Stomach smooth muscle (tissue), 2 donors: Measurements from ENCODE around the gene TBXAS1.
"Not testable (repeated sequence)": the region's sequence is repeated elsewhere in the genome, so short reads cannot be mapped to it uniquely, and the experiment has no call there.

Experiments
- H3K27ac ChIP-seq: one replicate; pipeline ENCODE4 v1.7.0; 2013; ENCODE audit warnings: mild to moderate bottlenecking, low read length, inconsistent platforms
- H3K27me3 ChIP-seq, 2 donors: one replicate each; pipeline ENCODE4 v1.7.0; 2013; ENCODE audit warnings: low read length in 2 of 2; ENCODE audit not compliant: insufficient read depth in 2 of 2, control insufficient read depth in 1 of 2
- H3K36me3 ChIP-seq, 2 donors: one replicate each; pipeline ENCODE4 v1.7.0; 2013; ENCODE audit warnings: low read length in 2 of 2; ENCODE audit not compliant: control insufficient read depth in 2 of 2, insufficient read depth in 2 of 2
- H3K4me1 ChIP-seq: one replicate; pipeline ENCODE4 v1.7.0; 2013; ENCODE audit warnings: low read length; ENCODE audit not compliant: control insufficient read depth, insufficient read depth
- H3K4me3 ChIP-seq, 2 donors: one replicate each; pipeline ENCODE4 v1.7.0; 2013; ENCODE audit warnings: low read length in 2 of 2
- H3K9ac ChIP-seq, 2 donors: one replicate each; pipeline ENCODE4 v1.7.0; 2013; ENCODE audit warnings: low read length in 2 of 2, mild to moderate bottlenecking in 1 of 2
- H3K9me3 ChIP-seq, 2 donors: one replicate each; pipeline ENCODE4 v1.7.0; 2013; ENCODE audit warnings: low read length in 2 of 2; ENCODE audit not compliant: control insufficient read depth in 2 of 2
- donor health status: healthy.
- donor health status: Pancreatic carcinoma.

Gene TBXAS1

GRCh38 chr7:139842401-139843210 is 13.5 kb downstream of the TBXAS1 start:
- no peak overlapping the region for H3K4me3 ChIP-seq
- H3K9me3 ChIP-seq = no peaks in the 10 kb centered on the region
- H3K9ac ChIP-seq = no peak overlapping the region
- H3K4me1 ChIP-seq = no peaks in the 10 kb centered on the region
- H3K27me3 ChIP-seq = no peaks in the 10 kb centered on the region
- H3K27ac ChIP-seq = no peak overlapping the region
- H3K36me3 ChIP-seq = no peaks in the 10 kb centered on the region

- not testable (repeated sequence) for H3K27me3 ChIP-seq, H3K4me3 ChIP-seq, H3K9ac ChIP-seq, H3K27ac ChIP-seq, H3K36me3 ChIP-seq, H3K4me1 ChIP-seq, H3K9me3 ChIP-seq
Measured at GRCh38 chr7:139843211-139843537, 14.1 kb downstream of the TBXAS1 start.

GRCh38 chr7:139844779-139845442 is 15.8 kb downstream of the TBXAS1 start:
- Histone ChIP-seq H3K27ac (no peak overlapping the region), H3K4me1 (no peaks in the 10 kb centered on the region), H3K9ac (no peak overlapping the region), H3K4me3 (no peak overlapping the region), H3K36me3 (no peaks in the 10 kb centered on the region), H3K9me3 (peaks cover 3 to 5% of the 10 kb centered on the region in 2 donors), H3K27me3 (no peaks in the 10 kb centered on the region)

- no peaks in the 10 kb centered on the region for H3K27me3 ChIP-seq
- H3K36me3 ChIP-seq = no peaks in the 10 kb centered on the region
- no peak overlapping the region for H3K4me3 ChIP-seq
- no peak overlapping the region for H3K9ac ChIP-seq
- peaks cover 3 to 5% of the 10 kb centered on the region in 2 donors for H3K9me3 ChIP-seq
- no peaks in the 10 kb centered on the region for H3K4me1 ChIP-seq
- H3K27ac ChIP-seq = no peak overlapping the region
Measured at GRCh38 chr7:139845443-139845805, 16.4 kb downstream of the TBXAS1 start.

GRCh38 chr7:139846297-139846696 is 17.2 kb downstream of the TBXAS1 start:
- H3K27me3 ChIP-seq = no peaks in the 10 kb centered on the region
- H3K9me3 ChIP-seq = peaks cover 3 to 5% of the 10 kb centered on the region in 2 donors
- H3K4me1 ChIP-seq = no peaks in the 10 kb centered on the region
- H3K9ac ChIP-seq = no peak overlapping the region
- H3K4me3 ChIP-seq = no peak overlapping the region
- no peak overlapping the region for H3K27ac ChIP-seq
- no peaks in the 10 kb centered on the region for H3K36me3 ChIP-seq

GRCh38 chr7:139848274-139848673 is 19.2 kb downstream of the TBXAS1 start:
- Histone ChIP-seq H3K9ac (no peak overlapping the region), H3K27ac (no peak overlapping the region), H3K27me3 (no peaks in the 10 kb centered on the region), H3K4me3 (no peak overlapping the region), H3K9me3 (peaks cover 3 to 5% of the 10 kb centered on the region in 2 donors), H3K4me1 (no peaks in the 10 kb centered on the region), H3K36me3 (no peaks in the 10 kb centered on the region)

GRCh38 chr7:139850906-139851305 is 21.8 kb downstream of the TBXAS1 start:
- Histone ChIP-seq H3K36me3 (no peaks in the 10 kb centered on the region), H3K4me1 (no peaks in the 10 kb centered on the region), H3K9ac (no peak overlapping the region), H3K27ac (no peak overlapping the region), H3K27me3 (no peaks in the 10 kb centered on the region), H3K4me3 (no peak overlapping the region), H3K9me3 (peaks cover 3 to 5% of the 10 kb centered on the region in 2 donors)

- no peak overlapping the region for H3K27ac ChIP-seq
- H3K27me3 ChIP-seq = no peaks in the 10 kb centered on the region
- no peaks in the 10 kb centered on the region for H3K4me1 ChIP-seq
- no peak overlapping the region for H3K9ac ChIP-seq
- peaks cover 3 to 5% of the 10 kb centered on the region in 2 donors for H3K9me3 ChIP-seq
- no peaks in the 10 kb centered on the region for H3K36me3 ChIP-seq
- no peak overlapping the region for H3K4me3 ChIP-seq
Measured at GRCh38 chr7:139851770-139852481, 22.9 kb downstream of the TBXAS1 start.

GRCh38 chr7:139852482-139852845 is 23.4 kb downstream of the TBXAS1 start:
- no peak overlapping the region for H3K27ac ChIP-seq
- H3K27me3 ChIP-seq = no peaks in the 10 kb centered on the region

GRCh38 chr7:139853506-139854123 is 24.6 kb downstream of the TBXAS1 start:
- Histone ChIP-seq H3K27ac (no peak overlapping the region), H3K4me3 (no peak overlapping the region), H3K9me3 (peaks cover 0 to under 1% of the 10 kb centered on the region in 2 donors), H3K9ac (no peak overlapping the region), H3K27me3 (no peaks in the 10 kb centered on the region), H3K4me1 (no peaks in the 10 kb centered on the region), H3K36me3 (no peaks in the 10 kb centered on the region)

More at GRCh38 chr7:139852482-139852845, 23.4 kb downstream of the TBXAS1 start:
- H3K9me3 ChIP-seq = peaks cover 3 to 5% of the 10 kb centered on the region in 2 donors
- H3K4me3 ChIP-seq = no peak overlapping the region
- no peaks in the 10 kb centered on the region for H3K4me1 ChIP-seq
- no peaks in the 10 kb centered on the region for H3K36me3 ChIP-seq
- H3K9ac ChIP-seq = no peak overlapping the region
